Endothelial cell of umbilical vein (primary cell): ENCODE data around the gene NCR1. TPM values are rescaled to one million over a fixed set of nuclear protein-coding genes. Genes with fewer than 3 reads are reported as not detected.

ENCODE experiments used
- BruUV-seq: library from RNA; stranded (reverse); fragments of 400-500 nt; replicated peaks from 2 replicates; lab custom pipeline; 2021; lab: Mats Ljungman, UMichigan
- CTCF ChIA-PET: fragments of 300-600, 350-600 bp; sonication (Branson Sonifier 250); formaldehyde crosslinking; loops from one replicate; lab custom pipeline; 2021; ENCODE audit warnings: antibody characterized with exemption, inconsistent platforms; lab: Charles Lee
- POLR2A ChIA-PET: fragments of 300-600, 350-600 bp; sonication (Branson Sonifier 250); formaldehyde crosslinking; loops from one replicate; lab custom pipeline; 2021; ENCODE audit warnings: antibody characterized with exemption, inconsistent platforms; lab: Charles Lee
- DNase-seq: peaks from one replicate; pipeline ENCODE4 v3.0.0-alpha.2; 2011; ENCODE audit warnings: low read depth, low spot score
- FAIRE-seq: peaks from 2 replicates; lab custom pipeline; 2011; peaks lifted over from hg19 to GRCh38; lab: Jason Lieb, UNC
- H2AFZ ChIP-seq: 2 replicates; pipeline ENCODE4 v1.6.0; 2012; ENCODE audit warnings: low read depth, low read length, control low read depth, inconsistent platforms
- H3K27ac ChIP-seq: 2 replicates; pipeline ENCODE4 v1.5.1; 2011; ENCODE audit warnings: low read depth, mild to moderate bottlenecking, control low read depth, low read length, moderate library complexity; ENCODE audit not compliant: insufficient read depth
- H3K27me3 ChIP-seq, 2 experiments: 2 replicates each; pipeline versions ENCODE4 v1.6.0 to v1.6.1; 2011; ENCODE audit warnings: low read length in 2 of 2, mixed read lengths in 1 of 2; ENCODE audit not compliant: control insufficient read depth in 2 of 2, insufficient read depth in 2 of 2
- H3K36me3 ChIP-seq, 2 experiments: 2 replicates in 1 of 2; 3 replicates in 1 of 2; pipeline ENCODE4 v1.5.1; 2011; ENCODE audit warnings: low read length in 2 of 2, mild to moderate bottlenecking in 1 of 2, moderate library complexity in 1 of 2; ENCODE audit not compliant: control insufficient read depth in 2 of 2, insufficient read depth in 2 of 2; ENCODE audit errors: extremely low read depth in 1 of 2
- H3K4me1 ChIP-seq: 3 replicates; pipeline ENCODE4 v1.5.1; 2011; ENCODE audit warnings: mild to moderate bottlenecking, low read length; ENCODE audit not compliant: control insufficient read depth, insufficient read depth; ENCODE audit errors: extremely low read depth
- H3K4me2 ChIP-seq: 2 replicates; pipeline ENCODE4 v1.6.1; 2011; ENCODE audit warnings: low read length, control low read depth, mixed read lengths; ENCODE audit not compliant: insufficient read depth
- H3K4me3 ChIP-seq, 3 experiments: fragments of 200-600 bp in 1 of 3; sonication (generic), shearing (Covaris generic) in 1 of 3; replicated peaks in 1 of 3; 2 replicates each; pipeline ENCODE4 v1.5.1; 2011 to 2016; ENCODE audit warnings: control low read depth in 3 of 3, low read length in 3 of 3, mild to moderate bottlenecking in 2 of 3, inconsistent platforms in 1 of 3, low read depth in 1 of 3, moderate library complexity in 1 of 3; ENCODE audit not compliant: insufficient read depth in 1 of 3
- H3K79me2 ChIP-seq: 2 replicates; pipeline ENCODE4 v1.6.0; 2012; ENCODE audit warnings: low read length, inconsistent platforms; ENCODE audit not compliant: control insufficient read depth, insufficient read depth
- H3K9ac ChIP-seq: replicated peaks from 2 replicates; pipeline ENCODE3; 2011; ENCODE audit warnings: low read length, control low read depth; ENCODE audit not compliant: insufficient read depth; ENCODE audit errors: extremely low read depth
- H3K9me1 ChIP-seq: replicated peaks from 3 replicates; pipeline ENCODE4 v1.6.0; 2011; ENCODE audit warnings: mild to moderate bottlenecking, low read length; ENCODE audit not compliant: control insufficient read depth, insufficient read depth; ENCODE audit errors: extremely low read depth
- H3K9me3 ChIP-seq: replicated peaks from 2 replicates; pipeline ENCODE4 v1.5.1; 2012; ENCODE audit warnings: low read length, inconsistent platforms; ENCODE audit not compliant: control insufficient read depth, insufficient read depth
- H4K20me1 ChIP-seq: replicated peaks from 2 replicates; pipeline ENCODE3; 2011; ENCODE audit warnings: mild to moderate bottlenecking, low read length; ENCODE audit not compliant: control insufficient read depth, insufficient read depth; ENCODE audit errors: extremely low read depth
- CTCF ChIP-seq, 2 donors: IDR thresholded peaks; 1 replicate in 1 of 2; 2 replicates in 1 of 2; pipeline ENCODE4 v1.5.1; 2011; ENCODE audit warnings: low read length in 2 of 2, mild to moderate bottlenecking in 2 of 2, moderate library complexity in 2 of 2, control low read depth in 1 of 2, inconsistent platforms in 1 of 2, low read depth in 1 of 2; ENCODE audit not compliant: insufficient read depth in 1 of 2; ENCODE audit errors: extremely low read depth in 1 of 2
- EZH2 ChIP-seq: IDR thresholded peaks from 2 replicates; pipeline ENCODE4 v1.6.1; 2012; ENCODE audit warnings: borderline replicate concordance, low read depth, mild to moderate bottlenecking, moderate library complexity, low read length, inconsistent platforms; ENCODE audit not compliant: severe bottlenecking
- FOS ChIP-seq: IDR thresholded peaks from 2 replicates; pipeline ENCODE4 v1.6.1; 2011; ENCODE audit warnings: mild to moderate bottlenecking, low read length, moderate library complexity, borderline replicate concordance; ENCODE audit not compliant: insufficient read depth
- GATA2 ChIP-seq: IDR thresholded peaks from 2 replicates; pipeline ENCODE4 v1.7.0; 2011; ENCODE audit warnings: low read depth, mild to moderate bottlenecking, moderate library complexity, mixed read lengths, low read length; ENCODE audit not compliant: insufficient read length, insufficient read depth
- JUN ChIP-seq: IDR thresholded peaks from 2 replicates; pipeline ENCODE4 v1.6.1; 2011; ENCODE audit warnings: borderline replicate concordance, low read depth; ENCODE audit not compliant: insufficient read length, insufficient read depth
- POLR2AphosphoS5 ChIP-seq: IDR thresholded peaks from 2 replicates; pipeline ENCODE4 v1.6.1; 2012; ENCODE audit warnings: low read depth, mild to moderate bottlenecking, control low read depth, low read length, moderate library complexity; ENCODE audit not compliant: insufficient read depth
- dilution Hi-C: fragments of 300-500 bp; cut with MboI; formaldehyde crosslinking; loops from one replicate; pipeline ENCODE4 v1.15.0; 2019; ENCODE audit warnings: low sequenced_read_pairs; ENCODE audit not compliant: extremely low pct_ligation_motif_present
- intact Hi-C: fragments of 100-400 bp; cut with micrococcal nuclease; formaldehyde crosslinking; loops from one replicate; pipeline ENCODE4 v1.10.0; 2022
- polyA plus RNA-seq, 4 experiments: library from polyadenylated mRNA; depleted of rRNA in 3 of 4; stranded (reverse) in 3 of 4; unstranded in 1 of 4; fragments of >200 nt; gene quantifications; 2 replicates each; pipeline versions ENCODE4 v1.2.1 to v1.2.3, GENCODE V29; 2011 to 2012; ENCODE audit warnings: missing spikeins in 1 of 4
- total RNA-seq: library from RNA; stranded (reverse); gene quantifications from 2 replicates; pipeline ENCODE4 v1.2.3, GENCODE V29; 2021

The NCR1 gene
- total and polyA plus RNA-seq, 2 donors (not counting 3 experiments of a cell fraction or from before 2014, with no cell fraction given) = 0.44 to 0.76 TPM

GRCh38 chr19:54918499-54918898, 12.6 kb downstream of the NCR1 start:
- dilution Hi-C loops (no loop called here), intact Hi-C loops (no loop called here)
- no peak for DNase-seq
- no peaks in the 10 kb centered on the region for H3K9me3 ChIP-seq
- no peaks in the 10 kb centered on the region for H3K27me3 ChIP-seq
- no peaks in the 10 kb centered on the region for H3K4me1 ChIP-seq
- H3K79me2 ChIP-seq = no peaks in the 10 kb centered on the region
- BruUV-seq = no TSS peak
- no peak overlapping the region for H3K4me3 ChIP-seq
- H3K9me1 ChIP-seq = no peaks in the 10 kb centered on the region
- H3K4me2 ChIP-seq = no peak overlapping the region
- H3K27ac ChIP-seq = no peak overlapping the region
- H2AFZ ChIP-seq = no peak overlapping the region
- no peaks in the 10 kb centered on the region for H4K20me1 ChIP-seq
- no peak overlapping the region for H3K9ac ChIP-seq
- ChIA-PET POLR2A (no interaction called here), CTCF (interaction anchor here (1.0 to 1.4 kb wide), 2 partner anchors 37 to 244 kb away, joined by 3 to 23 read pairs; no protein-coding TSS in a partner anchor)
- TF ChIP-seq FOS (no peak), EZH2 (no peak), GATA2 (no peak), JUN (no peak), CTCF (IDR thresholded peaks at IDR 0.05; ENCODE audit: extremely low read depth in 1 of 2, insufficient read depth in 1 of 2, low read depth in 1 of 2, low read length in 2 of 2) (no peak), POLR2AphosphoS5 (no peak)
- H3K36me3 ChIP-seq = no peaks in the 10 kb centered on the region
- no peak for FAIRE-seq
